Neural progenitor cell (in vitro differentiated cells): ENCODE data around the gene KIAA0586.
"Not testable (repeated sequence)": the region's sequence is repeated elsewhere in the genome, so short reads cannot be mapped to it uniquely, and the experiment has no call there.

Experiments used
- EZH2 ChIP-seq: fragments of 200-600 bp; sonication (generic); IDR thresholded peaks from 2 replicates; pipeline ENCODE4 v1.6.1; 2017; ENCODE audit warnings: antibody characterized with exemption, mild to moderate bottlenecking, moderate library complexity
- EZH2phosphoT487 ChIP-seq: fragments of 200-600 bp; sonication (generic); IDR thresholded peaks from 2 replicates; pipeline ENCODE4 v1.6.1; 2017; ENCODE audit warnings: antibody characterized with exemption
- TF ChIP-seq, protein P1 (sequence below): fragments of 200-600 bp; sonication (generic); IDR thresholded peaks from 2 replicates; pipeline ENCODE4 v1.5.1; 2017; ENCODE audit warnings: antibody characterized with exemption, mild to moderate bottlenecking

DNA sequence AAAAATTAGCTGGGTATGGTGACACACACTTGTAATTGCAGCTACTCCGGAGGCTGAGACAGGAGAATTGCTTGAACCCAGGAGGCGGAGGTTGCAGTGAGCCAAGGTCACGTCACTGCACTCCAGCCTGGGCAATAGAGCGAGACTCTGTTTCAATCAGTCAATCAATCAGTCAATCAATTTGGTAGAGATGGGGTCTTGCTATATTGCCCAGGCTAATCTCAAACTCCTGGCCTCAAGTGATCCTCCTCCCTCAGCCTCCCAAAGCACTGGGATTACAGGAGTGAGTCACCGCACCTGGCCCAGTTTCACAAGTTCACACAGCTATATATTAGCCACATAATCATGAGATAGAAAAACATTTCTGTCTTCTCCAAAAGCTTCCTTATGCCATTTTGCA, 50.8 kb downstream of the KIAA0586 start:
- TF ChIP-seq, protein P1, sequence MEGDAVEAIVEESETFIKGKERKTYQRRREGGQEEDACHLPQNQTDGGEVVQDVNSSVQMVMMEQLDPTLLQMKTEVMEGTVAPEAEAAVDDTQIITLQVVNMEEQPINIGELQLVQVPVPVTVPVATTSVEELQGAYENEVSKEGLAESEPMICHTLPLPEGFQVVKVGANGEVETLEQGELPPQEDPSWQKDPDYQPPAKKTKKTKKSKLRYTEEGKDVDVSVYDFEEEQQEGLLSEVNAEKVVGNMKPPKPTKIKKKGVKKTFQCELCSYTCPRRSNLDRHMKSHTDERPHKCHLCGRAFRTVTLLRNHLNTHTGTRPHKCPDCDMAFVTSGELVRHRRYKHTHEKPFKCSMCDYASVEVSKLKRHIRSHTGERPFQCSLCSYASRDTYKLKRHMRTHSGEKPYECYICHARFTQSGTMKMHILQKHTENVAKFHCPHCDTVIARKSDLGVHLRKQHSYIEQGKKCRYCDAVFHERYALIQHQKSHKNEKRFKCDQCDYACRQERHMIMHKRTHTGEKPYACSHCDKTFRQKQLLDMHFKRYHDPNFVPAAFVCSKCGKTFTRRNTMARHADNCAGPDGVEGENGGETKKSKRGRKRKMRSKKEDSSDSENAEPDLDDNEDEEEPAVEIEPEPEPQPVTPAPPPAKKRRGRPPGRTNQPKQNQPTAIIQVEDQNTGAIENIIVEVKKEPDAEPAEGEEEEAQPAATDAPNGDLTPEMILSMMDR = not testable (repeated sequence)
- TF ChIP-seq EZH2, EZH2phosphoT487: not testable (repeated sequence)
